Endothelial cell of umbilical vein (primary cell): ENCODE results near the gene SPATA2L. TPM values are rescaled to one million over a fixed set of nuclear protein-coding genes. Genes with fewer than 3 reads are reported as not detected.

Experiments used
- BruUV-seq: library from RNA; stranded (reverse); fragments of 400-500 nt; replicated peaks from 2 replicates; lab custom pipeline; 2021; lab: Mats Ljungman, UMichigan
- CTCF ChIA-PET: fragments of 300-600, 350-600 bp; sonication (Branson Sonifier 250); formaldehyde crosslinking; loops from one replicate; lab custom pipeline; 2021; ENCODE audit warnings: antibody characterized with exemption, inconsistent platforms; lab: Charles Lee
- POLR2A ChIA-PET: fragments of 300-600, 350-600 bp; sonication (Branson Sonifier 250); formaldehyde crosslinking; loops from one replicate; lab custom pipeline; 2021; ENCODE audit warnings: antibody characterized with exemption, inconsistent platforms; lab: Charles Lee
- DNase-seq: peaks from one replicate; pipeline ENCODE4 v3.0.0-alpha.2; 2011; ENCODE audit warnings: low read depth, low spot score
- FAIRE-seq: peaks from 2 replicates; lab custom pipeline; 2011; peaks lifted over from hg19 to GRCh38; lab: Jason Lieb, UNC
- H2AFZ ChIP-seq: 2 replicates; pipeline ENCODE4 v1.6.0; 2012; ENCODE audit warnings: low read depth, low read length, control low read depth, inconsistent platforms
- H3K27ac ChIP-seq: 2 replicates; pipeline ENCODE4 v1.5.1; 2011; ENCODE audit warnings: low read depth, mild to moderate bottlenecking, control low read depth, low read length, moderate library complexity; ENCODE audit not compliant: insufficient read depth
- H3K27me3 ChIP-seq, 2 experiments: 2 replicates each; pipeline versions ENCODE4 v1.6.0 to v1.6.1; 2011; ENCODE audit warnings: low read length in 2 of 2, mixed read lengths in 1 of 2; ENCODE audit not compliant: control insufficient read depth in 2 of 2, insufficient read depth in 2 of 2
- H3K36me3 ChIP-seq, 2 experiments: 2 replicates in 1 of 2; 3 replicates in 1 of 2; pipeline ENCODE4 v1.5.1; 2011; ENCODE audit warnings: low read length in 2 of 2, mild to moderate bottlenecking in 1 of 2, moderate library complexity in 1 of 2; ENCODE audit not compliant: control insufficient read depth in 2 of 2, insufficient read depth in 2 of 2; ENCODE audit errors: extremely low read depth in 1 of 2
- H3K4me1 ChIP-seq: 3 replicates; pipeline ENCODE4 v1.5.1; 2011; ENCODE audit warnings: mild to moderate bottlenecking, low read length; ENCODE audit not compliant: control insufficient read depth, insufficient read depth; ENCODE audit errors: extremely low read depth
- H3K4me2 ChIP-seq: 2 replicates; pipeline ENCODE4 v1.6.1; 2011; ENCODE audit warnings: low read length, control low read depth, mixed read lengths; ENCODE audit not compliant: insufficient read depth
- H3K4me3 ChIP-seq, 3 experiments: fragments of 200-600 bp in 1 of 3; sonication (generic), shearing (Covaris generic) in 1 of 3; replicated peaks in 1 of 3; 2 replicates each; pipeline ENCODE4 v1.5.1; 2011 to 2016; ENCODE audit warnings: control low read depth in 3 of 3, low read length in 3 of 3, mild to moderate bottlenecking in 2 of 3, inconsistent platforms in 1 of 3, low read depth in 1 of 3, moderate library complexity in 1 of 3; ENCODE audit not compliant: insufficient read depth in 1 of 3
- H3K79me2 ChIP-seq: 2 replicates; pipeline ENCODE4 v1.6.0; 2012; ENCODE audit warnings: low read length, inconsistent platforms; ENCODE audit not compliant: control insufficient read depth, insufficient read depth
- H3K9ac ChIP-seq: replicated peaks from 2 replicates; pipeline ENCODE3; 2011; ENCODE audit warnings: low read length, control low read depth; ENCODE audit not compliant: insufficient read depth; ENCODE audit errors: extremely low read depth
- H3K9me1 ChIP-seq: replicated peaks from 3 replicates; pipeline ENCODE4 v1.6.0; 2011; ENCODE audit warnings: mild to moderate bottlenecking, low read length; ENCODE audit not compliant: control insufficient read depth, insufficient read depth; ENCODE audit errors: extremely low read depth
- H3K9me3 ChIP-seq: replicated peaks from 2 replicates; pipeline ENCODE4 v1.5.1; 2012; ENCODE audit warnings: low read length, inconsistent platforms; ENCODE audit not compliant: control insufficient read depth, insufficient read depth
- H4K20me1 ChIP-seq: replicated peaks from 2 replicates; pipeline ENCODE3; 2011; ENCODE audit warnings: mild to moderate bottlenecking, low read length; ENCODE audit not compliant: control insufficient read depth, insufficient read depth; ENCODE audit errors: extremely low read depth
- EZH2 ChIP-seq: IDR thresholded peaks from 2 replicates; pipeline ENCODE4 v1.6.1; 2012; ENCODE audit warnings: borderline replicate concordance, low read depth, mild to moderate bottlenecking, moderate library complexity, low read length, inconsistent platforms; ENCODE audit not compliant: severe bottlenecking
- POLR2A ChIP-seq: IDR thresholded peaks from 2 replicates; pipeline ENCODE4 v1.6.1; 2012; ENCODE audit warnings: low read depth, mild to moderate bottlenecking, control low read depth, low read length
- POLR2AphosphoS5 ChIP-seq: IDR thresholded peaks from 2 replicates; pipeline ENCODE4 v1.6.1; 2012; ENCODE audit warnings: low read depth, mild to moderate bottlenecking, control low read depth, low read length, moderate library complexity; ENCODE audit not compliant: insufficient read depth
- dilution Hi-C: fragments of 300-500 bp; cut with MboI; formaldehyde crosslinking; loops from one replicate; pipeline ENCODE4 v1.15.0; 2019; ENCODE audit warnings: low sequenced_read_pairs; ENCODE audit not compliant: extremely low pct_ligation_motif_present
- intact Hi-C: fragments of 100-400 bp; cut with micrococcal nuclease; formaldehyde crosslinking; loops from one replicate; pipeline ENCODE4 v1.10.0; 2022
- polyA plus RNA-seq, 4 experiments: library from polyadenylated mRNA; depleted of rRNA in 3 of 4; stranded (reverse) in 3 of 4; unstranded in 1 of 4; fragments of >200 nt; gene quantifications; 2 replicates each; pipeline versions ENCODE4 v1.2.1 to v1.2.3, GENCODE V29; 2011 to 2012; ENCODE audit warnings: missing spikeins in 1 of 4
- total RNA-seq: library from RNA; stranded (reverse); gene quantifications from 2 replicates; pipeline ENCODE4 v1.2.3, GENCODE V29; 2021
- TF ChIP-seq, protein P1 (sequence below): IDR thresholded peaks from 2 replicates; pipeline ENCODE4 v1.6.1; 2011; ENCODE audit not compliant: insufficient read depth, insufficient read length

SPATA2L gene
- total and polyA plus RNA-seq, 2 donors (not counting 3 experiments of a cell fraction or from before 2014, with no cell fraction given) = 7.3 to 7.4 TPM

GRCh38 chr16:89744813-89745212 is 43.3 kb upstream of the SPATA2L start:
- POLR2A ChIA-PET = no interaction called here
- Histone ChIP-seq H3K4me2 (no peak overlapping the region), H3K4me1 (no peaks in the 10 kb centered on the region), H3K27me3 (no peaks in the 10 kb centered on the region), H3K9ac (no peak overlapping the region), H3K9me1 (no peaks in the 10 kb centered on the region), H2AFZ (no peak overlapping the region), H3K9me3 (no peaks in the 10 kb centered on the region), H3K27ac (no peak overlapping the region), H3K36me3 (peaks cover 5% of the 10 kb centered on the region in 2 experiments), H3K4me3 (no peak overlapping the region), H3K79me2 (no peaks in the 10 kb centered on the region), H4K20me1 (no peaks in the 10 kb centered on the region)
- FAIRE-seq (no peak), DNase-seq (no peak)
- intact Hi-C loops (no loop called here), dilution Hi-C loops (no loop called here)
- CTCF ChIA-PET = no interaction called here
- TF ChIP-seq, protein P1, sequence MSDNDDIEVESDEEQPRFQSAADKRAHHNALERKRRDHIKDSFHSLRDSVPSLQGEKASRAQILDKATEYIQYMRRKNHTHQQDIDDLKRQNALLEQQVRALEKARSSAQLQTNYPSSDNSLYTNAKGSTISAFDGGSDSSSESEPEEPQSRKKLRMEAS = no peak
- no peak for TF ChIP-seq POLR2A
- TF ChIP-seq EZH2 = no peak
- no TSS peak for BruUV-seq

- dilution Hi-C loops = no loop called here
- BruUV-seq = no TSS peak
- no peak for DNase-seq
- Histone ChIP-seq H2AFZ (no peak overlapping the region), H3K9me3 (no peaks in the 10 kb centered on the region), H3K79me2 (no peaks in the 10 kb centered on the region), H3K27me3 (no peaks in the 10 kb centered on the region), H3K4me2 (no peak overlapping the region), H4K20me1 (no peaks in the 10 kb centered on the region), H3K4me1 (no peaks in the 10 kb centered on the region), H3K9me1 (no peaks in the 10 kb centered on the region), H3K27ac (no peak overlapping the region), H3K36me3 (peaks cover 20 to 24% of the 10 kb centered on the region in 2 experiments), H3K4me3 (no peak overlapping the region), H3K9ac (no peak overlapping the region)
- intact Hi-C loops = no loop called here
- TF ChIP-seq EZH2 (no peak), POLR2A (peak; percentile 15), POLR2AphosphoS5 (no peak)
- POLR2A ChIA-PET = no interaction called here
- peak; percentile 38 for FAIRE-seq
- CTCF ChIA-PET = interaction anchor here (0.9 to 1.4 kb wide), 2 partner anchors 37 to 118 kb away, joined by 4 read pairs; no protein-coding TSS in a partner anchor
Observed at GRCh38 chr16:89742948-89743347, 41.4 kb upstream of the SPATA2L start.
